Esophagus squamous epithelium (tissue), 5 donors: ENCODE results near the gene POT1. TPM values are rescaled to one million over a fixed set of nuclear protein-coding genes. Genes with fewer than 3 reads are reported as not detected.
A peak's percentile ranks its signal among the peaks of the same experiment; 100 is the strongest.
"Not testable (repeated sequence)": the region's sequence is repeated elsewhere in the genome, so short reads cannot be mapped to it uniquely, and the experiment has no call there.

Experiments
- DNase-seq: peaks from one replicate; lab custom pipeline; 2025; lab: John Stamatoyannopoulos, UW
- H3K27ac ChIP-seq, 4 donors: fragments of 200-600 bp; sonication (generic); one replicate each; pipeline ENCODE4 v1.5.1; 2016 to 2019; ENCODE audit warnings: mild to moderate bottlenecking in 1 of 4
- H3K27me3 ChIP-seq, 4 donors: fragments of 200-600 bp; sonication (generic); 1 replicate in 3 of 4; 2 replicates in 1 of 4; pipeline versions ENCODE4 v1.5.1 to v1.6.0; 2017 to 2021; ENCODE audit warnings: antibody characterized with exemption in 1 of 4
- H3K36me3 ChIP-seq, 3 donors: fragments of 200-600 bp; sonication (generic); one replicate each; pipeline ENCODE4 v1.5.1; 2016 to 2019
- H3K4me1 ChIP-seq, 3 donors: fragments of 200-600 bp; sonication (generic); one replicate each; pipeline ENCODE4 v1.5.1; 2017 to 2019
- H3K4me3 ChIP-seq, 4 donors: fragments of 200-600 bp; sonication (generic); 1 replicate in 3 of 4; 2 replicates in 1 of 4; pipeline ENCODE4 v1.5.1; 2016 to 2019; ENCODE audit warnings: mild to moderate bottlenecking in 2 of 4, moderate library complexity in 1 of 4
- H3K9me3 ChIP-seq, 3 donors: fragments of 200-600 bp; sonication (generic); one replicate each; pipeline ENCODE4 v1.5.1; 2016 to 2019
- POLR2A ChIP-seq, 4 donors: fragments of 450-650 bp; IDR thresholded peaks; one replicate each; pipeline ENCODE4 v1.6.1; 2017; ENCODE audit warnings: antibody characterized with exemption in 4 of 4, mild to moderate bottlenecking in 4 of 4, moderate library complexity in 3 of 4
- WGBS, 2 donors: methylation state at CpG; one replicate each; pipeline ENCODE4 v1.1.5; 2018; 5-methylcytosine and 5-hydroxymethylcytosine counted together
- intact Hi-C: fragments of 100-400 bp; cut with DNase I; formaldehyde crosslinking; loops from one replicate; pipeline ENCODE4 v1.15.0; 2022
- total RNA-seq, 4 donors: library from RNA; depleted of rRNA; stranded (reverse); fragments of >200 nt; gene quantifications; one replicate each; pipeline ENCODE4 v1.1.0, GENCODE V29; 2016
- TF ChIP-seq, protein P1 (sequence below), 6 experiments: fragments of 450-650 bp in 4 of 6; fragments of 200-600 bp in 2 of 6; sonication (generic) in 2 of 6; IDR thresholded peaks; one replicate each; pipeline ENCODE4 v1.5.1; 2016 to 2019; ENCODE audit warnings: antibody characterized with exemption in 6 of 6, mild to moderate bottlenecking in 4 of 6, moderate library complexity in 4 of 6
- donor health status: DM: yes; HTN: yes; CAD: no.

POT1 gene, protein sequence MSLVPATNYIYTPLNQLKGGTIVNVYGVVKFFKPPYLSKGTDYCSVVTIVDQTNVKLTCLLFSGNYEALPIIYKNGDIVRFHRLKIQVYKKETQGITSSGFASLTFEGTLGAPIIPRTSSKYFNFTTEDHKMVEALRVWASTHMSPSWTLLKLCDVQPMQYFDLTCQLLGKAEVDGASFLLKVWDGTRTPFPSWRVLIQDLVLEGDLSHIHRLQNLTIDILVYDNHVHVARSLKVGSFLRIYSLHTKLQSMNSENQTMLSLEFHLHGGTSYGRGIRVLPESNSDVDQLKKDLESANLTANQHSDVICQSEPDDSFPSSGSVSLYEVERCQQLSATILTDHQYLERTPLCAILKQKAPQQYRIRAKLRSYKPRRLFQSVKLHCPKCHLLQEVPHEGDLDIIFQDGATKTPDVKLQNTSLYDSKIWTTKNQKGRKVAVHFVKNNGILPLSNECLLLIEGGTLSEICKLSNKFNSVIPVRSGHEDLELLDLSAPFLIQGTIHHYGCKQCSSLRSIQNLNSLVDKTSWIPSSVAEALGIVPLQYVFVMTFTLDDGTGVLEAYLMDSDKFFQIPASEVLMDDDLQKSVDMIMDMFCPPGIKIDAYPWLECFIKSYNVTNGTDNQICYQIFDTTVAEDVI
- 10 to 100 TPM; 11.4 to 21.6 (median 13.4) TPM for total RNA-seq

DNA sequence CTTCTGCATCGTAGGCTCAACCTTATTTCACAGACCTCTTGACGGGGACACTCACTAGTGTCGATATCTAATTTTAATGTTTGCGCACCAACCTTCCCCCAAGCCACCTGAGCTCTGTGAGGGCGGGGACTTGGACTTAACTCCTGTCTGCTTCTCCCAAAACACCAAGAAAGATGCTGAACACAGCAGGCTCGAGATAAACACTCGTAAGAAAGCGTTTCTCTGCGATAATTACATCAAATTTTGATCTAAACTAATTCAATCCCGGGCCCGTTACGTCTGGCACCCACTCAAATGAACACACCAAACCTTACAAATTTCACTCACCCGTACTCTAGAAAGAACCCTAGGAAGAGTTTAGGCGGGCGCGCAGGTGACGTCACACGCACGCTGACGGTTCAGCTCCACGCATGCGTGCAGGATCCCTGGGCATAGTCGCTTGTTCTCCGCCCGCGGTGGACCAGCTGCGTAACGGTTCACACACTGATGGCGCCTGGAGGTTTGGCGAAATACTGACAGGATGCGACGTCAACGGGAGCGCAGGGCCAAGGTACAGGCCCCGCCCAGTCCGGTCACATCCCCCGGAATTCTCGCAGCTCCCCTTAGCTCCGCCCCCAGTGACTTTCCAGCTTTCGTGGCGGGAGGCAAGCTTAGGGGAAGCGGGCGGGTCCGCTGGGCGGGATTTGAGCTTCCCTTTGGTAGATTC lies at the start of gene POT1:
Gene POT1 (minus strand): TSS at position 359 of the 706 bp plus-strand sequence. CDS start 32,652 bp downstream, outside the sequence.
- intact Hi-C loops: no loop called here
- H3K9me3 ChIP-seq: no peaks in the 10 kb centered on the region
- H3K4me1 ChIP-seq: peaks cover 0 to 31% (median 5%) of the 10 kb centered on the region in 3 donors
- H3K4me3 ChIP-seq: peak within 1 kb of the TSS; percentile 41 to 75 (median 60)
- H3K27me3 ChIP-seq: no peaks in the 10 kb centered on the region
- TF ChIP-seq, protein P1, sequence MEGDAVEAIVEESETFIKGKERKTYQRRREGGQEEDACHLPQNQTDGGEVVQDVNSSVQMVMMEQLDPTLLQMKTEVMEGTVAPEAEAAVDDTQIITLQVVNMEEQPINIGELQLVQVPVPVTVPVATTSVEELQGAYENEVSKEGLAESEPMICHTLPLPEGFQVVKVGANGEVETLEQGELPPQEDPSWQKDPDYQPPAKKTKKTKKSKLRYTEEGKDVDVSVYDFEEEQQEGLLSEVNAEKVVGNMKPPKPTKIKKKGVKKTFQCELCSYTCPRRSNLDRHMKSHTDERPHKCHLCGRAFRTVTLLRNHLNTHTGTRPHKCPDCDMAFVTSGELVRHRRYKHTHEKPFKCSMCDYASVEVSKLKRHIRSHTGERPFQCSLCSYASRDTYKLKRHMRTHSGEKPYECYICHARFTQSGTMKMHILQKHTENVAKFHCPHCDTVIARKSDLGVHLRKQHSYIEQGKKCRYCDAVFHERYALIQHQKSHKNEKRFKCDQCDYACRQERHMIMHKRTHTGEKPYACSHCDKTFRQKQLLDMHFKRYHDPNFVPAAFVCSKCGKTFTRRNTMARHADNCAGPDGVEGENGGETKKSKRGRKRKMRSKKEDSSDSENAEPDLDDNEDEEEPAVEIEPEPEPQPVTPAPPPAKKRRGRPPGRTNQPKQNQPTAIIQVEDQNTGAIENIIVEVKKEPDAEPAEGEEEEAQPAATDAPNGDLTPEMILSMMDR (IDR thresholded peaks at IDR 0.05): peak in 2 of 6 experiments; percentile 5 to 13
- TF ChIP-seq POLR2A (IDR thresholded peaks at IDR 0.05): peak in 2 of 4 donors; percentile 30 to 47
- no peaks in the 10 kb centered on the region for H3K36me3 ChIP-seq
- peak within 1 kb of the TSS; percentile 64 to 90 (median 87) for H3K27ac ChIP-seq
- peak; percentile 88 for DNase-seq
- WGBS, 2 donors: 0 to 1% methylated on average over 24 to 44 of the region's 45 CpGs

- H3K4me1 ChIP-seq, H3K36me3 ChIP-seq, H3K27me3 ChIP-seq, DNase-seq, H3K9me3 ChIP-seq, H3K4me3 ChIP-seq, intact Hi-C loops, H3K27ac ChIP-seq: not testable (repeated sequence)
- WGBS, 2 donors: 33 to 57% methylated on average over 3 of the region's 3 CpGs
Measured at GRCh38 chr7:124975131-124975530, 45.5 kb upstream of the POT1 start.

DNA sequence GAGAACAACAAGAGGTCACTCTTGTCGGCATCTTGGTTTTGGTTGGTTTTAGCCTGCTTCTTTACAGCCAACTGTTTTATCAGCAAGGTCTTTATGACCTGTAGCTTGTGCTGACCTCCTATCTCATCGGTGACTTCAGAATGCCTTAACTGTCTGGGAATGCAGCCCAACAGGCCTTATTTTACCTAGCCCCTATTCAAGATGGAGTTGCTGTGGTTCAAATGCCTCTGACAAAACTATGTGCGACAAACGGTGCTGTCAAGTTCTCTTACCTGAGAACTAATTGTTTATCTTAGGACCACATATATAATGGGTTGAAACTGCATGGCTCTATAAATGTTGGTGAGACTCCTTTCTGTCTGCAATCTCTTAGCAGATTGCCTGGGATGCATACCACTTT lies 35.9 kb upstream of the POT1 start:
- TF ChIP-seq, protein P1 (IDR thresholded peaks at IDR 0.05): no peak
- TF ChIP-seq POLR2A (IDR thresholded peaks at IDR 0.05): no peak
- Histone ChIP-seq H3K4me3 (no peak overlapping the region), H3K36me3 (no peaks in the 10 kb centered on the region), H3K4me1 (no peaks in the 10 kb centered on the region), H3K9me3 (no peaks in the 10 kb centered on the region), H3K27ac (no peak overlapping the region), H3K27me3 (no peaks in the 10 kb centered on the region)
- intact Hi-C loops: no loop called here
- no peak for DNase-seq
- WGBS, 2 donors: 84 to 93% methylated on average over 4 of the region's 4 CpGs

- DNase-seq: no peak
- 6 to 78% methylated on average over 1 of the region's 1 CpG for WGBS, 2 donors
- intact Hi-C loops: no loop called here
- Histone ChIP-seq H3K27ac (no peak overlapping the region), H3K4me3 (no peak overlapping the region), H3K27me3 (no peaks in the 10 kb centered on the region), H3K4me1 (no peaks in the 10 kb centered on the region), H3K36me3 (no peaks in the 10 kb centered on the region), H3K9me3 (peaks cover 0 to 7% (median 0%) of the 10 kb centered on the region in 3 donors)
- TF ChIP-seq, protein P1 (IDR thresholded peaks at IDR 0.05): no peak
- TF ChIP-seq POLR2A (IDR thresholded peaks at IDR 0.05): no peak
Measured at GRCh38 chr7:124959676-124960075, 30.1 kb upstream of the POT1 start.

DNA sequence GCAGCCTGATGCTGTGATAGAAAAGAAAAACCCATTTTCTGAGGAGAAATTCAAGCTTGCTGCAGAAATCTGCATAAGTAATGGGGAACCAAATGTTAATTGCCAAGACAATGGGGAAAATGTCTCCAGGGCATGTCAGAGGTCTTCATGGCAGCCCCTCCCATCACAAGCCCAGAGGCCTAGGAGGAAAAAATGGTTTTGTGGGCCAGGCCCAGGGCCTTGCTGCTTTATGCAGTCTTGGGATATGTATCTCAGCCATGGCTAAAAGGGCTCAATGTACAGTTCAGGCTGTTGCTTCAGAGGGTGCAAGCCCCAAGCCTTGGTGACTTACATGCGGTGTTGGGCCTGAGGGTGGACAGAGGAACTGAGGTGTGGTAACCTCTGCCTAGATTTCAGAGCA lies 28.3 kb upstream of the POT1 start:
- WGBS, 2 donors: 88% methylated on average over 1 of the region's 1 CpG; no CpG with 5 or more reads in 1 of the 2 donors
- DNase-seq, H3K27ac ChIP-seq, intact Hi-C loops, H3K36me3 ChIP-seq, H3K4me1 ChIP-seq, H3K27me3 ChIP-seq, H3K4me3 ChIP-seq, H3K9me3 ChIP-seq: not testable (repeated sequence)
